GM12872 (cell line): ENCODE measurements around the gene FYN.

Experiments
- CTCF ChIP-seq: IDR thresholded peaks from 3 replicates; pipeline ENCODE4 v1.5.1; 2011; ENCODE audit warnings: low read depth, mild to moderate bottlenecking, low read length, moderate library complexity; ENCODE audit not compliant: insufficient read depth

Gene FYN

DNA sequence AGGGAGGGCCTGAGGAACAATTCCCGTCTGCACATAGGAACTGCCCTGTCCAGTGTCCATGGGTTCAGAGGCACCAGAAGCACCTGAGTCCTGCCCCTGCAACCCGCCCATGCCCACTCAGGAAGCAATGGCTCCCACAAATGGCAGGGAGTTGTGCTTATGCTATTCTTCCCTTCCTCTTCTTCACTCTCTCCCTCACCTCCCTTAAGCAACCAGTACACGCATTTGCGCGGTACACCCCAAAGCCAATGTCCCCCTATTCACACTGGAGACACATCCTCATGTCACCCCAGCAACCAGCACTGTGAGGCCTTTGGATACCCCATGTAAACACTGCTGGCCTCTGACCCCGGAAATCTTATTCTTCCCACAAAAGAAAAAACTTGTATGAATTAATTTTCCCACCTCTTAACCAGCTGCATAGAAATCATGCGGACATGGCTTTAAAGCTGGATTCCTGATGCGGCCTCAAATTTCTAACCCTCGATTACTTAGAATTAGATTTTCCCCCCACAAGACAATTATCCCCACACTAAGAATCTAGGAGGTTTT, 30.9 kb downstream of the FYN start:
- TF ChIP-seq CTCF: no peak

DNA sequence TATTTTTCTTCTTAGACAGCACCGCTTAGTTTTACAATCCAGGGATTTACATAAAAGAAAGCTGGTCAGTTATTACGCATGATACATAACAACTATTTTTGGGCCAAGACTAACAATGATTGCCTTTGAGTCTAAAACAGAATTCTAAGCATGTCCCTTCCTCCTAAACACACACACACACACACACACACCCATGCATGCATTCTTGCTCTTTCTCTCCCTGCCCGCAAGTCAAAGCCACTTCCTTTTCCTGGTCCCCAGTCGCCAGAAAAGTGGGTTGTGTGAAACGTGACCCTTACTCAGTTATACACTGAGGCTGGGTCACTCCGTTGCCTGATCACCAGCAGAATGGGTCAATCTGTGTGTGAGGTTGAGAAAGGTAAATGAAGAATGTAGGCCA, 31.4 kb downstream of the FYN start:
- TF ChIP-seq CTCF: no peak

- no peak for TF ChIP-seq CTCF
Measured at GRCh38 chr6:111840803-111841202, 32.4 kb downstream of the FYN start.

- TF ChIP-seq CTCF: no peak
Measured at GRCh38 chr6:111838749-111839484, 34.3 kb downstream of the FYN start.

- TF ChIP-seq CTCF: no peak
Measured at GRCh38 chr6:111837641-111838500, 35.4 kb downstream of the FYN start.

GRCh38 chr6:111837007-111837406, 36.2 kb downstream of the FYN start:
- no peak for TF ChIP-seq CTCF

DNA sequence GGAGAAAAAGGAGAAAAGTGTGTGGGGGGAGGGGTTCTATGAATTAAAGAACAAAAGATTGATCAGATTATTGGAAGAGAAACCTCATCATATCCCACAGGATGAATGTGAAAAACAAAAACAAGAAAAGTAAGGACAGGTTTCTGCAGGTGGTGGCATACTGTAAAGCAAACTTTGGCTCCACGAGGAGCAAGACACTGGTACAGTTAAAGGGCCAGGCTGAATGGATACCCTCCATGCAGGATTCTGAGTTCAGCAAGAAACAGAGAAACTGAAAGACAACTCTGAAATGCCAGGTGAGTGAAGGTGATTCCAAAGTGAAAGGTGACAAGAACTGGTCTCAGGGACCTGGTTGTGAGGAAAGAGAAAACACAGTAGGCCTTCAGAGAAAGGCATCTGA, 37.4 kb downstream of the FYN start:
- TF ChIP-seq CTCF: no peak
